ENCODE measurements around the gene PTGES3.

Gene PTGES3

GRCh38 chr12:56616925-56617324, 71.2 kb downstream of the PTGES3 start:
- DNase-seq, result no peak

GRCh38 chr12:56616244-56616643, 71.8 kb downstream of the PTGES3 start:
- DNase-seq, result no peak

GRCh38 chr12:56614627-56615026, 73.5 kb downstream of the PTGES3 start:
- no peak for DNase-seq

Data from activated T-cell treated with anti-CD3 and anti-CD28 coated beads, Interleukin-2, amount 50 U/mL, for 1 hour (primary cell).